Ecto neural progenitor cell (in vitro differentiated cells): ENCODE measurements around the gene SIGLEC5.

Source experiments
- DNase-seq: peaks from one replicate; pipeline ENCODE4 v3.0.0-alpha.2; 2018; ENCODE audit warnings: low spot score

The SIGLEC5 gene

DNA sequence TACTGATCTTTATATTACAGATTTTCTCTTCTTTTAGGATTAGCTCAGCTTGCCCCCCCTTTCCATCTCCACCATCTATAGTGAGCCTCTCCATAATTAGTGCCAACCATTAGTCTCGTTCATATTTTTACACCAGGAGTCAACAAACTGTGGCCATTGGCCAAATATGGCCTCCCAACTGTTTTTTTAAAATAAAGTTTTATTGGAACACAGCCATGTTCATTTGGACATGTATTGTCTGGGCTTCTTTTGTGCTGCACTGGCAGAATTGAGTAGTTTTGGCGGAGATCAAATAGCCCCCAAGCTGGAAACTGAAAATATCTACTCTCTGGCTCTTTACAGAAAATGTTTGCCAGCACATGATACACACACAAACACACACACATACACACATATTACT, 40.7 kb downstream of the SIGLEC5 start:
- no peak for DNase-seq

DNA sequence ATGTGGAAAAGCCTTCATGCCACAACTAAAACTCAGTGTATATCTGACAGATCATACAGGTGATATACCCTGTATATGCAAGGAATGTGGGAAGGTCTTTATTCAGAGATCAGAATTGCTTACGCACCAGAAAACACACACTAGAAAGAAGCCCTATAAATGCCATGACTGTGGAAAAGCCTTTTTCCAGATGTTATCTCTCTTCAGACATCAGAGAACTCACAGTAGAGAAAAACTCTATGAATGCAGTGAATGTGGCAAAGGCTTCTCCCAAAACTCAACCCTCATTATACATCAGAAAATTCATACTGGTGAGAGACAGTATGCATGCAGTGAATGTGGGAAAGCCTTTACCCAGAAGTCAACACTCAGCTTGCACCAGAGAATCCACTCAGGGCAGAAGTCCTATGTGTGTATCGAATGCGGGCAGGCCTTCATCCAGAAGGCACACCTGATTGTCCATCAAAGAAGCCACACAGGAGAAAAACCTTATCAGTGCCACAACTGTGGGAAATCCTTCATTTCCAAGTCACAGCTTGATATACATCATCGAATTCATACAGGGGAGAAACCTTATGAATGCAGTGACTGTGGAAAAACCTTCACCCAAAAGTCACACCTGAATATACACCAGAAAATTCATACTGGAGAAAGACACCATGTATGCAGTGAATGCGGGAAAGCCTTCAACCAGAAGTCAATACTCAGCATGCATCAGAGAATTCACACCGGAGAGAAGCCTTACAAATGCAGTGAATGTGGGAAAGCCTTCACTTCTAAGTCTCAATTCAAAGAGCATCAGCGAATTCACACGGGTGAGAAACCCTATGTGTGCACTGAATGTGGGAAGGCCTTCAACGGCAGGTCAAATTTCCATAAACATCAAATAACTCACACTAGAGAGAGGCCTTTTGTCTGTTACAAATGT, 42.7 kb downstream of the SIGLEC5 start:
- DNase-seq, result no peak

GRCh38 chr19:51586799-51587198, 43.4 kb downstream of the SIGLEC5 start:
- no peak for DNase-seq

GRCh38 chr19:51586103-51586728, 44.0 kb downstream of the SIGLEC5 start:
- no peak for DNase-seq

- no peak for DNase-seq
Observed at GRCh38 chr19:51576850-51577249, 53.4 kb downstream of the SIGLEC5 start.

GRCh38 chr19:51573331-51573730, 56.9 kb downstream of the SIGLEC5 start:
- no peak for DNase-seq

DNA sequence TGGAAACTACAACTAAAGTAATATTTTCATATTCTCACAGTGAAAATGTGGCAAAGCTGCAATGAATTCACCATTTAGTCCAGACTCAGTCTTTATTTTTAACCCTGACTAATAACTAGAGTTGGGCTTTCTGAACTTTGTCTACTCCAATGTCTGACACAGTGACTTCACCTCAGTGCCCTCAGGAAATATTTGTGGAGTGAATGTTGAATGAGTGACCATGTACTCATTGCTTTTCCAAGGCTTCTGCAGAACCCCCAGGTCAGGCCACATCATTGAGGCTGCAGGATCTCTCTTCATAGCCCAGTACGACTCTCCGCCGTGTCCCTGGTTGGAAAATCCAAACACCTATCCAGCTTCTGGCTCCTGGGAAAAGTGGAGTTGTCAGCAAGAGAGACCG, 57.3 kb downstream of the SIGLEC5 start:
- DNase-seq, result no peak

DNA sequence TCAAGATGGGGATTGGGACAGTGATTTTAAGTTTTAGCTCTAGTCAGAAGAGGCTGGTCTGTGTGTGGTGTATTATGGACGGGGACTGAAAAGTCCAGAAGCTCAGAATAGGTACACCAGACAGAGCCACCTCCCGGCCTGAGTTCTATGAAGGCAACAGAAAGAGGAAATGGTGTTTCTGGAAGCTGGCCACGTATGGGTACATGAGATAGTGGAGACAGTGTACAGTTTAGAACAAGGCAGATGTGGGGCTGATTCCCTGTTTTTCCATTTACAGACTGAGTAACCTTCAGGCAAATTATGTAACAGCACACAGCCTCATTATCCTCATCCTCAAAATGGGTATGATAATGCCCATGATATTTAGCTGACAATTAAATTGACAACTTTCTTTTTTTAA, 57.8 kb downstream of the SIGLEC5 start:
- DNase-seq, result no peak

- DNase-seq, result no peak
Observed at GRCh38 chr19:51571599-51571998, 58.6 kb downstream of the SIGLEC5 start.

DNA sequence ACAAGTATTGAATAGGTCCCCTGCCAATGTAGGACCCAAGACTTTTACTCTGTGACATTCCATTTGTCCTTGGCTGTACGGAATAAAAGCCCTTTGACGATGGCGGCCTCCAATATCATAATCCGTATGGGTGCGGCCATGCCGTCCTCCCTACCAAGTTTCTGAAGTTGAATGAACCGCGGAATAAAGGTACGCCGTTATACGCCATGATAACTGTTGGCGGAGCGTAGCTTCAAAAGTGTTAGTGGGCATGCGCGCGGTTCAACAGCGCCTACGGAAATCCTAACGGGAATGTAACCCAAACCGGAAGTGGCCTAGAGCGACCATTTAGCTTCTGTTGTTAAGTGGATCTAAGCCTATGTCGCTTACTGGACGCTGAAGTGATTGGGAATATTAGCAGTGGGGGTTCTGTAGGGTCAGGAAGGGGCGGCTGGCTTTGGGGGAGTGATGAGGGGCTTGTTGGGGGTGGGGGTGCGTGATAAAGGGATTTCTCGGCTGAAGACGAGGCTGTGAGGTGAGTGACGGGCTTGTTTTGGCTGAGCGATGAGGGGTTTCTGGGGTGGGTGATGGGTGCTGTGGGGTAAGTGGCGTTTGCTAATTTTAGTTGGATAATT, 59.1 kb downstream of the SIGLEC5 start, which contains the start of gene ZNF175:
ZNF175 (plus strand) TSS at position 322 of the 614 bp plus-strand sequence. CDS start 2,047 bp downstream, outside the sequence.
- peak; percentile 86 for DNase-seq

GRCh38 chr19:51568456-51568855, 61.7 kb downstream of the SIGLEC5 start:
- DNase-seq, result no peak

DNA sequence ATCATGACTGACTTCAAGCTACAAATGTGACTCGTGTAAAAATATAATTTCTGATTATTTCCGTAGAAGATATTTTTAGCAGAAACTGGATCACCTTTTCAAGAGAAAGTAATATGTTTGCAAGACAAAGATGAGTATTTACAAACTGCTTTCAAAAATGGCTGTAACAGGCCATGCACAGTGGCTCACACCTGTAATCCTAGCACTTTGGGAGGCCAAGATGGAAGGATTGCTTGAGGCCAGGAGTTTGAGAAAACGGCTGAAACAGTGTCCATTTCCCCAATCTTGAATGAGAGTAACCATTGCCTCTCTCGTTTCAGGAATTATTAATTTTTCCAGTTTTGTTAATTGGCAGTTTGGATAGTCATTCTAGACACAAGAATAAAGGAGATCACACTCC, 62.6 kb downstream of the SIGLEC5 start:
- DNase-seq, result no peak

DNA sequence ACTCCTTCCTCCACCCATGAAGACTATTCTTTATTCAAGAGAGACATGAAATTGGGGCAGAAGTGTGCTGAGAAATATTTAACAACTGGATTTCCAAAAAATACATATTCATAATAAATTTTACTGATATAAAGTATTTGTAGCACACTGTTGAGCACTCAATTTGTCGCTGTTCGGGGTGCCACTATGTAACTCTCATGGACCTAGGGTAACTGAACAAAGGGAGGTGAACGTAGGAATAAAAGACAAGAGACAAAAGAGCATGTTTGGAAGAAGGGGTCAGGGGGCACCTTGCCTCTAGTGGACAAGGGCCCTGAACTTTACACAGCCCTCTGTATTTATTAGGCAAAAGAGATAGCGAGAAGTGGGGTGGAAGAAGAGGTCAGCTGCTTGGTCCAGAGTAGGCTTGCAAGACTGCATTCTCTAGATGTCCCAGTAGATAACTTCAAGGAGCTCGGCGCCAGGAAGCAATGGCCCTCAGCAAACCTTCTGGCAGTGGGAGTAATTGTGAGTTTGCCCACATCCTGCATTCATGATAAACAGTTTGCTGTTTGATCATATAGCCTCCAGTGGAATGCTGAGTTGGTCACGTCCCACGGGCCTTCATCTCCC, 63.6 kb downstream of the SIGLEC5 start:
- DNase-seq, result no peak

- DNase-seq, result no peak
Observed at GRCh38 chr19:51565583-51565982, 64.6 kb downstream of the SIGLEC5 start.

DNA sequence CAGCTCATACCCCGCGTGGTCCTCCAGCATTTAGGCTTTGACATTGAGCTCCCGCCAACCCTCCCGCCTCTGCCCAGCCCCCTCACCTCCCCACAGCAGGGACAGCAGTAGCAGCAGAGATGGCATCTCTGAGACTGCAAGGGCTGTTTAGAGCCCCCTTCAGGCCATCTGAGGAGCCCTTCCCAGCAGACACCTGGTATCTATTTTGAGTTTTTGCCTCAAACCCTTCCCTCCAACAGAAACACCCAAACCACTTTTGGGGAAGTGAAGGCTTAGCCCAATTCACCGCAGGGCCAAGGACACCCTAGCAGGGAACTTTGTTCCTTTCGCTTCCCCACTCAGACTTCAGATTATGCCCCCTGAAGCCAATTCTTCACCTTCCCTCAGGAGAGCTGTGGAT, 65.4 kb downstream of the SIGLEC5 start:
- no peak for DNase-seq
